Neuronal stem cell (in vitro differentiated cells): Measurements from ENCODE around the gene SANBR.
"Not testable (repeated sequence)": the region's sequence is repeated elsewhere in the genome, so short reads cannot be mapped to it uniquely, and the experiment has no call there.

Experiments
- DNase-seq: peaks from one replicate; pipeline ENCODE4 v3.0.0-alpha.2; 2013; ENCODE audit warnings: low spot score
- H2AFZ ChIP-seq: one replicate; pipeline ENCODE4 v1.6.1; 2013; ENCODE audit warnings: mild to moderate bottlenecking, low read length, inconsistent platforms
- H2AK5ac ChIP-seq: 2 replicates; pipeline ENCODE4 v1.6.1; 2013; ENCODE audit warnings: low read depth, mild to moderate bottlenecking, inconsistent platforms, low read length, moderate library complexity, mixed read lengths
- H2BK120ac ChIP-seq: 2 replicates; pipeline ENCODE4 v1.6.1; 2013; ENCODE audit warnings: low read depth, mild to moderate bottlenecking, inconsistent platforms, low read length, moderate library complexity, mixed read lengths
- H2BK12ac ChIP-seq: one replicate; pipeline ENCODE4 v1.6.1; 2013; ENCODE audit warnings: low read length, inconsistent platforms
- H2BK15ac ChIP-seq: 2 replicates; pipeline ENCODE4 v1.6.1; 2013; ENCODE audit warnings: mild to moderate bottlenecking, low read length, inconsistent platforms, mixed read lengths
- H2BK5ac ChIP-seq: one replicate; pipeline ENCODE4 v1.6.1; 2013; ENCODE audit warnings: inconsistent platforms, mild to moderate bottlenecking, low read length, moderate library complexity
- H3K14ac ChIP-seq: one replicate; pipeline ENCODE4 v1.6.1; 2013; ENCODE audit warnings: low read length, inconsistent platforms
- H3K18ac ChIP-seq: 2 replicates; pipeline ENCODE4 v1.6.1; 2013; ENCODE audit warnings: low read length, inconsistent platforms
- H3K23ac ChIP-seq: 2 replicates; pipeline ENCODE4 v1.6.1; 2013; ENCODE audit warnings: low read depth, mild to moderate bottlenecking, mixed read lengths, low read length, inconsistent platforms; ENCODE audit not compliant: poor library complexity
- H3K27ac ChIP-seq: replicated peaks from 3 replicates; pipeline ENCODE4 v1.5.1; 2013; ENCODE audit warnings: low read length, inconsistent platforms
- H3K27me3 ChIP-seq, 3 experiments: 2 replicates each; pipeline ENCODE4 v1.6.1; 2013; ENCODE audit warnings: low read length in 3 of 3, mild to moderate bottlenecking in 2 of 3, inconsistent platforms in 1 of 3, low read depth in 1 of 3, mixed read lengths in 1 of 3, moderate library complexity in 1 of 3; ENCODE audit not compliant: control insufficient read depth in 3 of 3, insufficient read depth in 3 of 3
- H3K36me3 ChIP-seq, 2 donors: replicated peaks in 1 of 2; 2 replicates each; pipeline ENCODE4 v1.6.1; 2013; ENCODE audit warnings: low read length in 2 of 2; ENCODE audit not compliant: control insufficient read depth in 2 of 2, insufficient read depth in 2 of 2
- H3K4ac ChIP-seq: 2 replicates; pipeline ENCODE4 v1.6.1; 2013; ENCODE audit warnings: inconsistent platforms, mild to moderate bottlenecking, low read length, moderate library complexity
- H3K4me1 ChIP-seq, 2 donors: 1 replicate in 1 of 2; 2 replicates in 1 of 2; pipeline ENCODE4 v1.6.1; 2013; ENCODE audit warnings: low read length in 2 of 2, low read depth in 1 of 2; ENCODE audit not compliant: control insufficient read depth in 2 of 2, insufficient read depth in 1 of 2
- H3K4me2 ChIP-seq: one replicate; pipeline ENCODE4 v1.6.1; 2013; ENCODE audit warnings: mild to moderate bottlenecking, low read length, inconsistent platforms; ENCODE audit not compliant: insufficient read depth, poor library complexity, severe bottlenecking
- H3K4me3 ChIP-seq, 2 donors: 2 replicates each; pipeline ENCODE4 v1.5.1; 2013; ENCODE audit warnings: low read length in 2 of 2, mild to moderate bottlenecking in 2 of 2, inconsistent platforms in 1 of 2, moderate library complexity in 1 of 2
- H3K79me1 ChIP-seq: one replicate; pipeline ENCODE4 v1.6.1; 2013; ENCODE audit warnings: low read depth, mild to moderate bottlenecking, inconsistent platforms, low read length, moderate library complexity
- H3K9ac ChIP-seq: one replicate; pipeline ENCODE4 v1.6.1; 2013; ENCODE audit warnings: mild to moderate bottlenecking, low read depth, low read length, inconsistent platforms; ENCODE audit not compliant: poor library complexity
- H3K9me3 ChIP-seq, 2 donors: replicated peaks in 1 of 2; 2 replicates each; pipeline versions ENCODE3 to v1.6.1; 2013; ENCODE audit warnings: low read length in 2 of 2, mild to moderate bottlenecking in 2 of 2, inconsistent platforms in 1 of 2, low read depth in 1 of 2, mixed read lengths in 1 of 2, moderate library complexity in 1 of 2; ENCODE audit not compliant: control insufficient read depth in 2 of 2, insufficient read depth in 1 of 2
- H4K8ac ChIP-seq: one replicate; pipeline ENCODE4 v1.6.1; 2013; ENCODE audit warnings: low read depth, mild to moderate bottlenecking, inconsistent platforms, low read length, moderate library complexity
- H4K91ac ChIP-seq: one replicate; pipeline ENCODE4 v1.6.1; 2013; ENCODE audit warnings: low read length, low read depth, mild to moderate bottlenecking, inconsistent platforms; ENCODE audit not compliant: poor library complexity
- WGBS, 2 donors: extraction: QIAGEN DNeasy Blood & Tissue Kit; methylation state at CpG; one replicate each; pipeline ENCODE4 v1.1.7; 2013; ENCODE audit warnings: missing lambda C conversion rate in 2 of 2, mixed read lengths in 1 of 2; ENCODE audit not compliant: insufficient read length in 2 of 2, insufficient replicate concordance in 1 of 2; ENCODE audit errors: extremely low coverage in 2 of 2; 5-methylcytosine and 5-hydroxymethylcytosine counted together

SANBR gene

GRCh38 chr2:61036643-61037042 is 29.0 kb upstream of the SANBR start:
- H3K4me1 ChIP-seq, H2AK5ac ChIP-seq, H3K79me1 ChIP-seq, H2BK120ac ChIP-seq, H3K4ac ChIP-seq, H3K18ac ChIP-seq, H3K4me3 ChIP-seq, H3K4me2 ChIP-seq, H4K91ac ChIP-seq, H3K27me3 ChIP-seq, DNase-seq, H3K14ac ChIP-seq, H3K23ac ChIP-seq, H3K27ac ChIP-seq, H2BK15ac ChIP-seq, H4K8ac ChIP-seq, H2AFZ ChIP-seq, H2BK5ac ChIP-seq, H3K9ac ChIP-seq, H2BK12ac ChIP-seq: not testable (repeated sequence)
- no CpG with 5 or more reads among the region's 2 CpGs for WGBS, 2 donors
- Histone ChIP-seq H3K36me3 (peaks cover 18 to 39% of the 10 kb centered on the region in 2 donors), H3K9me3 (peaks cover 7 to 22% of the 10 kb centered on the region in 2 donors)

GRCh38 chr2:61042807-61043206 is 22.9 kb upstream of the SANBR start:
- no peak overlapping the region for H3K9ac ChIP-seq
- no peak for DNase-seq
- no peaks in the 10 kb centered on the region for H3K27me3 ChIP-seq
- no peak overlapping the region for H2AK5ac ChIP-seq
- no peak overlapping the region for H3K4me3 ChIP-seq
- H3K23ac ChIP-seq = no peak overlapping the region
- no peak overlapping the region for H2BK15ac ChIP-seq
- no peak overlapping the region for H3K27ac ChIP-seq
- no peak overlapping the region for H4K91ac ChIP-seq
- no peak overlapping the region for H2BK5ac ChIP-seq
- H2BK120ac ChIP-seq = no peak overlapping the region
- no peak overlapping the region for H3K4me2 ChIP-seq
- peaks cover 2 to 53% of the 10 kb centered on the region in 2 donors for H3K36me3 ChIP-seq
- no peak overlapping the region for H3K4ac ChIP-seq
- H2AFZ ChIP-seq = no peak overlapping the region
- H3K18ac ChIP-seq = no peak overlapping the region
- no peaks in the 10 kb centered on the region for H3K9me3 ChIP-seq
- no peak overlapping the region for H3K14ac ChIP-seq
- no peaks in the 10 kb centered on the region for H3K4me1 ChIP-seq
- H4K8ac ChIP-seq = no peak overlapping the region
- H2BK12ac ChIP-seq = no peak overlapping the region
- WGBS, 2 donors = no CpG with 5 or more reads among the region's 3 CpGs
- no peaks in the 10 kb centered on the region for H3K79me1 ChIP-seq

GRCh38 chr2:61044636-61045035 is 21.0 kb upstream of the SANBR start:
- no peak overlapping the region for H3K4ac ChIP-seq
- no peak overlapping the region for H3K14ac ChIP-seq
- H3K79me1 ChIP-seq = no peaks in the 10 kb centered on the region
- no peaks in the 10 kb centered on the region for H3K9me3 ChIP-seq
- no CpG with 5 or more reads among the region's 4 CpGs for WGBS, 2 donors
- H2BK5ac ChIP-seq = no peak overlapping the region
- no peak overlapping the region for H3K9ac ChIP-seq
- H2AFZ ChIP-seq = no peak overlapping the region
- H2BK12ac ChIP-seq = no peak overlapping the region
- H3K23ac ChIP-seq = no peak overlapping the region
- no peak overlapping the region for H3K4me2 ChIP-seq
- H3K4me1 ChIP-seq = no peaks in the 10 kb centered on the region
- H3K4me3 ChIP-seq = no peak overlapping the region
- H2AK5ac ChIP-seq = no peak overlapping the region
- no peak overlapping the region for H2BK15ac ChIP-seq
- H3K36me3 ChIP-seq = peaks cover 2 to 71% of the 10 kb centered on the region in 2 donors
- no peak overlapping the region for H4K8ac ChIP-seq
- no peak overlapping the region for H2BK120ac ChIP-seq
- no peaks in the 10 kb centered on the region for H3K27me3 ChIP-seq
- no peak overlapping the region for H4K91ac ChIP-seq
- H3K18ac ChIP-seq = no peak overlapping the region
- H3K27ac ChIP-seq = no peak overlapping the region
- DNase-seq = no peak

DNA sequence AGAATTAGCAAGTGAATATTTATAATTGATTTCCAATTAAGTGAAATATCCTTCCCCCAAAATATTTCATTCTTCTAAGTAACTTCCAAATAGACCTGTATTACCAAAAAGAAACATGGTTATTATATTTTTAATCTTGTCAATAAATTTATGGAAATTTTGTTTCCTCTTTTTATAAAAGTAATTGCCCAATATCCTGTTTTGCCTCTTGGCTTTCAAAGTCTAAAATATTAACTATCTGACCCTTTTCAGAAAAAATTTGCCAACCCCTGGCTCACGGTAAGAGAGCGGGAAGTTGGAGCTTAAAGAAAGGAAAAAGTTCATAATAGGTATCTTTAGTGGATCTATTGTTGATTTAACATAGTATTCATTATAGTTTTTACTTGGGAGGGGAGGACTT is 20.4 kb upstream of the SANBR start:
- no peaks in the 10 kb centered on the region for H3K4me1 ChIP-seq
- no peak overlapping the region for H2BK120ac ChIP-seq
- H3K36me3 ChIP-seq = peaks cover 2 to 74% of the 10 kb centered on the region in 2 donors
- H4K91ac ChIP-seq = no peak overlapping the region
- no peak overlapping the region for H3K27ac ChIP-seq
- H3K4me2 ChIP-seq = no peak overlapping the region
- H2BK15ac ChIP-seq = no peak overlapping the region
- H3K4ac ChIP-seq = no peak overlapping the region
- H3K14ac ChIP-seq = no peak overlapping the region
- no peak overlapping the region for H3K23ac ChIP-seq
- no peak for DNase-seq
- no peaks in the 10 kb centered on the region for H3K9me3 ChIP-seq
- H3K27me3 ChIP-seq = no peaks in the 10 kb centered on the region
- WGBS, 2 donors = no CpG with 5 or more reads among the region's 2 CpGs
- no peak overlapping the region for H2AK5ac ChIP-seq
- no peak overlapping the region for H3K18ac ChIP-seq
- no peak overlapping the region for H2BK5ac ChIP-seq
- no peak overlapping the region for H4K8ac ChIP-seq
- H3K4me3 ChIP-seq = no peak overlapping the region
- H3K79me1 ChIP-seq = no peaks in the 10 kb centered on the region
- no peak overlapping the region for H2BK12ac ChIP-seq
- no peak overlapping the region for H2AFZ ChIP-seq
- no peak overlapping the region for H3K9ac ChIP-seq
